ENCODE data around the gene CBFA2T3.

GRCh38 chr16:88870608-88871348, 106.2 kb downstream of the CBFA2T3 start:
- TF ChIP-seq CTCF (IDR thresholded peaks at IDR 0.05) = no peak
- TF ChIP-seq EZH2 (IDR thresholded peaks at IDR 0.05; ENCODE audit: borderline replicate concordance, insufficient read depth, low read depth, low read length, poor library complexity, severe bottlenecking) = no peak

All from B cell (primary cell).